GM12874 (cell line): ENCODE results near the gene PRICKLE2.

ENCODE experiments used
- TF ChIP-seq, protein P1 (sequence below): IDR thresholded peaks from 2 replicates; pipeline ENCODE4 v1.5.1; 2011; ENCODE audit warnings: low read depth, mild to moderate bottlenecking, control low read depth, low read length, moderate library complexity; ENCODE audit not compliant: insufficient read depth

The PRICKLE2 gene

DNA sequence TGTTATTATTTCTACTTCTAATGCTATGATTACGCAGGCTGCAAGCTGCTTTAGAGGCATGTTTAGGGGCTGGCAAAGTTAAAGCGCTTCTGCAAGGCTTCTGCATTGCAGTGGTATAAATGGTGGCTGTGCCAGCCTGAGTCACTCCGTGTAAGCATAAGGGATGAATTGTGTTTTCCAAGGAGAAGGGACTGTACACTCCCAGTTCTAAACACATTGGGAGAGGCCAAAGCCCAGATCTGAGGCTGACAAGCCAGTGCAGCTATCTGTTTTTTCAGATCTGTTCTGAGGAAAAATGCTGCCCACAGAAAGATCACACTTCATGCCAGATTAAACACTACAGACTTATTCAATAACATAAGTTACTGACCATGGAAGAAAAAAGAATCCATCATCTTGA is 83.8 kb downstream of the PRICKLE2 start:
- TF ChIP-seq, protein P1, sequence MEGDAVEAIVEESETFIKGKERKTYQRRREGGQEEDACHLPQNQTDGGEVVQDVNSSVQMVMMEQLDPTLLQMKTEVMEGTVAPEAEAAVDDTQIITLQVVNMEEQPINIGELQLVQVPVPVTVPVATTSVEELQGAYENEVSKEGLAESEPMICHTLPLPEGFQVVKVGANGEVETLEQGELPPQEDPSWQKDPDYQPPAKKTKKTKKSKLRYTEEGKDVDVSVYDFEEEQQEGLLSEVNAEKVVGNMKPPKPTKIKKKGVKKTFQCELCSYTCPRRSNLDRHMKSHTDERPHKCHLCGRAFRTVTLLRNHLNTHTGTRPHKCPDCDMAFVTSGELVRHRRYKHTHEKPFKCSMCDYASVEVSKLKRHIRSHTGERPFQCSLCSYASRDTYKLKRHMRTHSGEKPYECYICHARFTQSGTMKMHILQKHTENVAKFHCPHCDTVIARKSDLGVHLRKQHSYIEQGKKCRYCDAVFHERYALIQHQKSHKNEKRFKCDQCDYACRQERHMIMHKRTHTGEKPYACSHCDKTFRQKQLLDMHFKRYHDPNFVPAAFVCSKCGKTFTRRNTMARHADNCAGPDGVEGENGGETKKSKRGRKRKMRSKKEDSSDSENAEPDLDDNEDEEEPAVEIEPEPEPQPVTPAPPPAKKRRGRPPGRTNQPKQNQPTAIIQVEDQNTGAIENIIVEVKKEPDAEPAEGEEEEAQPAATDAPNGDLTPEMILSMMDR = no peak

DNA sequence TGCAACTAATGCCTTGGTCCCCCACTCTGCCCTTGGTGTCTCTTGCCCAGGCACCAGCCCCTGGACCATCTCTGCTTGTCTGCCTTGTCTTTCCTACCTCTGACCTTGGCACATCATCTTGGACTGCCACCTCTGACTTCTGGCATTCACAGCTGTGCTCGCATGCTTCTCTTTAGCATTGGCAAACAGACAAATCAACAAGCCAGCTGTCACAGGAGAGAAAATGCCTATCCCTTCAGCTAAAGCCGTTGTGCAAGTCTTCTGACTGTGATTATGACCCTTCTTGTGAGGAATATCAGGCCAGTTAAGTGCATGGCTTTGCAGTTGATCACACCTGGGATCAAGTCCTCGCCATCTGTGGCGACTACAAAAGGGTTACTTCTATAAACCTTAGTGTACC is 84.6 kb downstream of the PRICKLE2 start:
- TF ChIP-seq, protein P1 = no peak

DNA sequence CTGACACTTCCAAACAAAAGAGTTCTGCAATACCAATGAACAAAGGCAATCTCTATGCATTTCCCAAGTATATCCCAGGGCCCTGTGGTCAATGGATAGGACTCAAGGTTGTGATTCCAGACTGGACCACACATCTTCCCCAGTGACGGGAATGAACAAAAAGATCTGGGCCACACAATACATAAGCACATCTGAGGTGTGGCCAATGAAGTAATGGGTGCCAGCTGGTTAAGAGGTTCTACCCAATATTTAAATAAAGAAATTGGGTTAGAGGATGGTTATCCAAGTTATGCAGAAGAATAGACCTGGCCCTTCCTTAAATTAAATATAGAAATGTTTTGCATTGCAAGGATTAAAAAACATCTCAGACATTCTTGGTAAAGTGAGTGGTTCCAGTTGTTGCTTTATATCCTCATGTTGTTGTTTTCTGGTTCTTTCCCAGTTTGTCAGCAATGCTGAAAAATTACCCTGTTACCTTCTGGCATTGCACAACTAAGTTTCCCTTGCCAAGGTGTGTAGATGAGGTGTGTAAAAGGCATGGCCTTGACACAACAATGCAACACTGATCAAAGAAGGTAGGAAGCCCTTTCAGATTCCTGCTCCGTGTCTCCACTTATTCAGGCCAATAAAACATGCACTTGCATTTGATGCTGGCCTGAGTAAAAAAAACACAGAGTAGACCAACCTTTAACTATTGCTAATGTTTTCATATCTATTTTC is 86.5 kb downstream of the PRICKLE2 start:
- TF ChIP-seq, protein P1 = no peak

DNA sequence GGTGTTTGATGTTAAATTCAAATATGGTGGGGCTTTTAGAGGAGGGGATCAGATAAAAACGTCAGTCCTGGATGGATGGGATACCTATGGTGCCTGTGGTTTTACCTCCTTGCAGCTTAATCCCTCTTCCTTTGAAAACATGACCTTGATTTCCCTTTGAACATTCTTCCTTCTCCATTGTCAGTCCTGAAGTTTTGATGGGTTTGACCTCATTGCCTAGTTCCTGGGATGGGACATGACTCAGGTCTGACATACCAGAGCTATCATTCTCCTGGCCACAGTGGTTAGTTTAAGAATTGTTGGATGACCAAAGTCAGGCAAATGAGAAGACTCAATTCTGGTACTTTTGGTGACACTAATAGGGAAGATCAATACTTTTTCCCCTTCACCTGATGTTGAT is 87.2 kb downstream of the PRICKLE2 start:
- TF ChIP-seq, protein P1 = no peak

DNA sequence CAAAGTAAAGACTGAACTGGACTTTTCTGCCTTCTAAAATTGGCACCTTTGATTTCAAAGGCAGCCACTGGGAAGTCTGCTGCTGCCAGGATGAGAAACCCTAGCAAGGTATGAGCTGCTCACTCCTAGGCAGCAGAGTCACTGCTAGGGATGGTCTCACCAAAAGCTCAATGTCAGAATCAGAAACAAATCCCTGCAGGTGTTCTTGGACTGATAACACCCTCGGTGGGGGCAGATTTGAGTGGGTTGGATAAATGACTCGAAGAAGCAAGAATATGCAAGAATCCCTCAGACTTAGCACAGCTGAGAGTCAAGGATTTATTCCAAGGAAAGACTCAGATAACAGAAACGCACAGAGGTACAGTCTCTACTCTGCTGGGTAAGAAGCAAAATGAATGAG is 90.4 kb downstream of the PRICKLE2 start:
- TF ChIP-seq, protein P1 = no peak

DNA sequence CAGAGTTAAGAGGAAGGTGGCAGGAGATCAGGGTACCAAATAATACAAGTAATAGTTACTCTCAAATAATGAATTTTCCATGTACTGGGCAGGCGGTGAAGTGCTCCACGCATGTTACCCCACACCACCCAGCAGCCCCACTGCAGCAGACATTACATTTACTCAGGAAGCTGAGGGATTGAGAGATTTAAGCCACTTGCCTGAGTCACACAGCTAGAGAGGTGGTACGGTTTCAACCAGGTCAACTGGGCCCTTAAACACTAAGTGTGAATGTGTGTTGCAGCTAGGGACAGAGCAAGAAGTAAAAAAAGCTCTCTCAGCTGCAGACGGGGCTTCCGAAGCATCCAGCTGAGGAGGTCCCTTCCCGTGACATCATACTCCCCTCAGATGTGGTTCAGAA is 91.3 kb downstream of the PRICKLE2 start:
- TF ChIP-seq, protein P1 = no peak

DNA sequence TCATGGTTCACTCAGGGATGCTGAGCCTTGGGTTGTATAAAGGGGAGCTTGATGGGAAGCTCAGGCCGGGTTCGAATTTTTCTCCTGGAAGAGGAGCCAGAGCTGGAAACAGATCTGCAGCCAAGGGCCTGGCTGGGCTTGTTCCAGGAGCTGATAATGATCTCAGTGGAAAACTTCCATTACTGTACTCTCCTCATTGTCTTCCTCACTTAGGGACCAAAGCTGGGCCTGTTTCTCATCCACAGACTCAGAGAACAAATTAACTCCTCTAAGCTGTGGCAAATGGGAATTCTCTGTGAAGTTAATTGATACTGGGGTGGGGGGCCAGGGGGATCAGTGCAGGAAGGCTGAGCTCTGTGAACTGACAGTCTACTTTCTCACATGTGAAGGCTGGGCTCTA is 92.0 kb downstream of the PRICKLE2 start:
- TF ChIP-seq, protein P1 = no peak
